Upper lobe of left lung (tissue), 4 donors: ENCODE measurements around the gene CDK6.
A peak's percentile ranks its signal among the peaks of the same experiment; 100 is the strongest.

Experiments
- CTCF ChIP-seq, 6 experiments: fragments of 450-650 bp in 4 of 6; fragments of 200-600 bp in 2 of 6; sonication (generic) in 2 of 6; IDR thresholded peaks; one replicate each; pipeline ENCODE4 v1.5.1; 2016 to 2019; ENCODE audit warnings: antibody characterized with exemption in 6 of 6
- POLR2A ChIP-seq, 4 donors: fragments of 450-650 bp; IDR thresholded peaks; one replicate each; pipeline ENCODE4 v1.5.1; 2016 to 2017; ENCODE audit warnings: antibody characterized with exemption in 4 of 4, mild to moderate bottlenecking in 2 of 4
- POLR2AphosphoS5 ChIP-seq, 2 donors: sonication (generic); formaldehyde crosslinking; IDR thresholded peaks; one replicate each; pipeline ENCODE4 v1.5.1; 2017; ENCODE audit warnings: antibody characterized with exemption in 2 of 2

GRCh38 chr7:92698237-92698841, 138.0 kb downstream of the CDK6 start:
- TF ChIP-seq CTCF (IDR thresholded peaks at IDR 0.05) (peak in 1 of 6 experiments; percentile 16), POLR2A (IDR thresholded peaks at IDR 0.05) (no peak), POLR2AphosphoS5 (IDR thresholded peaks at IDR 0.05) (no peak)
